Cardiac muscle cell (in vitro differentiated cells and primary cell): ENCODE results near the gene ALK. TPM values are rescaled to one million over a fixed set of nuclear protein-coding genes. Genes with fewer than 3 reads are reported as not detected.

ENCODE experiments used
- DNase-seq, 2 donors: peaks; one replicate each; pipeline versions ENCODE4 v3.0.0 to v3.0.0-alpha.2; 2010 to 2017; ENCODE audit warnings: low read depth in 1 of 2, low spot score in 1 of 2
- H3K27ac ChIP-seq: fragments of 200-600 bp; sonication (generic); 2 replicates; pipeline ENCODE4 v1.5.1; 2016
- H3K27me3 ChIP-seq: fragments of 200-600 bp; sonication (generic); 2 replicates; pipeline ENCODE4 v1.6.0; 2016; ENCODE audit warnings: control low read depth
- H3K36me3 ChIP-seq: fragments of 200-600 bp; sonication (generic); 2 replicates; pipeline ENCODE4 v1.5.1; 2016; ENCODE audit warnings: control low read depth
- H3K4me1 ChIP-seq: fragments of 200-600 bp; sonication (generic); 2 replicates; pipeline ENCODE4 v1.8.1; 2017; ENCODE audit warnings: low read depth, mild to moderate bottlenecking, mixed run types
- H3K4me3 ChIP-seq: fragments of 200-600 bp; sonication (generic); 2 replicates; pipeline ENCODE4 v1.5.1; 2016; ENCODE audit warnings: mild to moderate bottlenecking
- H3K9me3 ChIP-seq: fragments of 200-600 bp; sonication (generic); 2 replicates; pipeline ENCODE4 v1.5.1; 2017; ENCODE audit warnings: low read depth, mild to moderate bottlenecking, control low read depth
- polyA plus RNA-seq: library from polyadenylated mRNA; unstranded; fragments of >200 nt; fragmentation: Nextera tagmentation; extraction: Ambion mirVana; gene quantifications from 2 replicates; pipeline ENCODE4 v1.2.1, GENCODE V29; 2016
- total RNA-seq: library from RNA; depleted of rRNA; stranded (reverse); fragments of >200 nt; gene quantifications from 2 replicates; pipeline ENCODE4 v1.2.3, GENCODE V29; 2016
- TF ChIP-seq, protein P1 (sequence below): IDR thresholded peaks from 2 replicates; pipeline ENCODE4 v1.5.1; 2012; ENCODE audit warnings: low read depth, mild to moderate bottlenecking, low read length

Gene ALK
- total and polyA plus RNA-seq, 2 experiments from 2014 or later, result 1.8 to 4.3 TPM

DNA sequence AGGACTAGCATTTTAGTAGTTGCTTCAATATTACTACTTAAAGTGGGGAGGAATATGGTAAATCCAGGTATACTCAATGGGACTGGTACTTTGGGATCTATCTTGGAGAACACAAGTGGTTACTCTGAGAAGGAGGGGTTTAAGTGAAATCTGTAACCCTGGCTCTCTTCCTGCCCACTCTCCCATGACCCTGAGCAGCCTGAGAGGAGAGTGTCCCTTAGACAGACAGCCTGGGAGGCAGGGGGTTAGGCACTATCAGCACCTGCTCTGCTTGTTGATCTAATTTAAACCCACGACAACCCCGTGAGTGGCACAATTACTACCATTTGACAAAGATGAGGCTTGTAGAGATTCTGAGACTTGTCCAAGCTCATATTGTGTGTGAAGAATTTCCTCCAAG, 395.5 kb downstream of the ALK start:
- no peak overlapping the region for H3K27ac ChIP-seq
- TF ChIP-seq, protein P1, sequence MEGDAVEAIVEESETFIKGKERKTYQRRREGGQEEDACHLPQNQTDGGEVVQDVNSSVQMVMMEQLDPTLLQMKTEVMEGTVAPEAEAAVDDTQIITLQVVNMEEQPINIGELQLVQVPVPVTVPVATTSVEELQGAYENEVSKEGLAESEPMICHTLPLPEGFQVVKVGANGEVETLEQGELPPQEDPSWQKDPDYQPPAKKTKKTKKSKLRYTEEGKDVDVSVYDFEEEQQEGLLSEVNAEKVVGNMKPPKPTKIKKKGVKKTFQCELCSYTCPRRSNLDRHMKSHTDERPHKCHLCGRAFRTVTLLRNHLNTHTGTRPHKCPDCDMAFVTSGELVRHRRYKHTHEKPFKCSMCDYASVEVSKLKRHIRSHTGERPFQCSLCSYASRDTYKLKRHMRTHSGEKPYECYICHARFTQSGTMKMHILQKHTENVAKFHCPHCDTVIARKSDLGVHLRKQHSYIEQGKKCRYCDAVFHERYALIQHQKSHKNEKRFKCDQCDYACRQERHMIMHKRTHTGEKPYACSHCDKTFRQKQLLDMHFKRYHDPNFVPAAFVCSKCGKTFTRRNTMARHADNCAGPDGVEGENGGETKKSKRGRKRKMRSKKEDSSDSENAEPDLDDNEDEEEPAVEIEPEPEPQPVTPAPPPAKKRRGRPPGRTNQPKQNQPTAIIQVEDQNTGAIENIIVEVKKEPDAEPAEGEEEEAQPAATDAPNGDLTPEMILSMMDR, result no peak
- H3K9me3 ChIP-seq, result no peaks in the 10 kb centered on the region
- no peak for DNase-seq
- H3K4me1 ChIP-seq, result peaks cover 36% of the 10 kb centered on the region
- no peaks in the 10 kb centered on the region for H3K27me3 ChIP-seq
- H3K36me3 ChIP-seq, result no peaks in the 10 kb centered on the region
- H3K4me3 ChIP-seq, result no peak overlapping the region

DNA sequence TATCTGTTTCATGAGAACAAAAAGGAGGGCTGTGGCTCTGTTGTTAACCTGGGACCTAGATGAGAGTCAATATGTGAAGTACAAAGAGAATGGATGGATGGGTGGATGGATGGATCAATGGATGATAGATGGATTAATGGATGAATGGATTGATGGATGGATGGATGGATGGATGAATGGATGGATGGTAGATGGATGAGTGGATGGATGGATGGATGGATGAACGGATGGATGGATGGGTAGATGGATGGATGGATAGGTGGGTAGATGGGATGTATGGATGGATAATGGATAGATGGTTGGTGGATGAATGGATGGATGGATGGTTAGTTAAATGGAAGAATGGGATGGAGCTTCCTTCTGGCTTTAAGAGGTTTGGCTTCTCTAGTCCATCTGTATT, 396.7 kb downstream of the ALK start:
- Histone ChIP-seq H3K36me3 (no peaks in the 10 kb centered on the region), H3K9me3 (no peaks in the 10 kb centered on the region), H3K4me1 (peaks cover 36% of the 10 kb centered on the region)

DNA sequence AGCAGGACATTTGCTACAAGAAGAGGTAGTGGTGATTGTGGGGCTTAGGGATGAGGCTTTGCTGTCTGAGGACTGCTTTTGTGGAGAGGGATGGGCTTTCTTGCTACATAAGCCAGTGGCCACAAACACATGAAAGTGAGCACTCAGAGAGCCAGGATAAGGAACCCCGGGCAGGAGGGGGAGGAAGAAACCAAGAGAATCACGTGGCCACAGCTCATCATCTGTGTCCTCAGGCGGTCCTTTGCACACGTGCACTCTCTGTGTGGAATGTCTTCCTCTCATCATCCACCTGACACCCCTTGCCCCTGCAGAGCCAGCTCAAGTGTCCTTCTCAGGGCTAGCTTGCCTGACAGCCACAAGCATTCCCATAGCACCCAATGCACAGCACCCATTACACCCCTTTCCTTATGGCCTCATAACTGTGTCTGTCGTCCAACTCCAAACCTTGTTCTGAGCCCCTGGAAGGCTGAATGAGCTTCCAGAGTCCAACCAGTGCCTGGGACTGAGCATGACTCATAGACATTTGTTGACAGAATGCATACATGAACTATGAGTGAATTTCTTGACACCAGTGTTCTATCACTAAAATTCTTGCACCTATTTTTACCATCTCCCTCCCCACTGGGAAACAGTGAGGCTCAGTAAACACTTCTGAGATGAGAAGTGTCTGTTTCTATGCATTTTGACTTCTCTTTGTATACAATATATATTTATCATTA, 398.3 kb downstream of the ALK start:
- Histone ChIP-seq H3K36me3 (no peaks in the 10 kb centered on the region), H3K27me3 (no peaks in the 10 kb centered on the region), H3K9me3 (no peaks in the 10 kb centered on the region), H3K27ac (no peak overlapping the region), H3K4me3 (no peak overlapping the region), H3K4me1 (peaks cover 22% of the 10 kb centered on the region)
- DNase-seq, result peak in 1 of 2 donors; percentile 12
- TF ChIP-seq, protein P1, result no peak

More for the DNA sequence above, 396.7 kb downstream of the ALK start:
- Histone ChIP-seq H3K27ac (no peak overlapping the region), H3K4me3 (no peak overlapping the region), H3K27me3 (no peaks in the 10 kb centered on the region)
- TF ChIP-seq, protein P1, result no peak
- DNase-seq, result no peak

DNA sequence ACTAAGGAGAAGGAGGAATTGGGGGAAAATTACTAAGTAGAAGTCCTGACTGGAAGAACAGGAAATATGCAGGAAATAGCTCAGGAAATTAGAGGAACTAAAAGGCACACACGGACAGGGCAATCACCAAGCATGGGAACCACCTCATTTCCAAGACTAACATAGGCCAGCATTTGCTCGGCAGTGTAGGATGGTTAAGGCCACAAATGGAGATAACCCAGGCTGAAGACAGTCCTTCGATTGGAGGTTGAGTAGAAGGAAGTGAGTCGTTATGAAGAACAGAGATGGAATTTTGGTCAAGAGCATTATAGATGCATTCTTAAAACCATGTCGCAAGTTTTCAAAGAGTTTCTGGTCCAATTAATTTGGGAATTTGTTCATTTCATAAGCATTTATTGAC, 401.4 kb downstream of the ALK start:
- Histone ChIP-seq H3K4me1 (peaks cover 5% of the 10 kb centered on the region), H3K27me3 (no peaks in the 10 kb centered on the region), H3K9me3 (no peaks in the 10 kb centered on the region), H3K27ac (no peak overlapping the region), H3K4me3 (no peak overlapping the region), H3K36me3 (no peaks in the 10 kb centered on the region)
- peak in 1 of 2 donors; percentile 4 for DNase-seq
- TF ChIP-seq, protein P1, result no peak

DNA sequence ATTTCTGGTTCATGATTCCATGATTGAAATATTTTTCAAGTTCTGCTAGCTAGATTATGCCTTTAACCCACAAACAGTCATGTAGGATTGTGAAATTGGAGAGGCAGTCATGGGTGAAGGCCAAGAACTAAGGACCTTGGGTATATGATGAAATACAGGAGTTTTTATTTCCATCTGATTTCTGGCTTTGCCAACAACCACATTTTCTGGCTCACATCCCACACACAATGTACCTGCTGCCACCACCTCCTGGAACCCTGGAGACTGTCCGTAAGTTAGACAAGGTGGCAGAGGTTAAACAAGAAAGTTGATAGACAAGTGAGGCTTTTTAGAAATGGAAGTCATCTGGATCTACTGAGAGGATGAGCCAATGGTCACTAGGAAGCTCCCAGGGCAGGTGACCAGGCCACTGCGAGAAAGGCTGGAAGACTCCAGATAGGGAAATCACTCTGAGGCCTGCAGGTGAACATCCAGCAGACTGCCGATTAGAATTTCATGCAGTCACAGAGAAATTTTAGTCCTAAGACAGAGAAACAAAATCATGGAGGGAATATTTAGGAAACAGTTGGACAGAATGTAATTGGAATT, 402.0 kb downstream of the ALK start:
- TF ChIP-seq, protein P1, result no peak
- peak in 1 of 2 donors; percentile 82 for DNase-seq
- Histone ChIP-seq H3K36me3 (no peaks in the 10 kb centered on the region), H3K9me3 (no peaks in the 10 kb centered on the region), H3K27me3 (no peaks in the 10 kb centered on the region), H3K27ac (no peak overlapping the region), H3K4me3 (no peak overlapping the region), H3K4me1 (peaks cover 5% of the 10 kb centered on the region)
